Activated CD4-positive, alpha-beta T cell treated with anti-CD3 and anti-CD28 coated beads for 1 hour (primary cell): ENCODE measurements around the gene MAMDC4.

Experiments
- DNase-seq: peaks from one replicate; pipeline ENCODE4 v3.0.0-alpha.2; 2020

The MAMDC4 gene

DNA sequence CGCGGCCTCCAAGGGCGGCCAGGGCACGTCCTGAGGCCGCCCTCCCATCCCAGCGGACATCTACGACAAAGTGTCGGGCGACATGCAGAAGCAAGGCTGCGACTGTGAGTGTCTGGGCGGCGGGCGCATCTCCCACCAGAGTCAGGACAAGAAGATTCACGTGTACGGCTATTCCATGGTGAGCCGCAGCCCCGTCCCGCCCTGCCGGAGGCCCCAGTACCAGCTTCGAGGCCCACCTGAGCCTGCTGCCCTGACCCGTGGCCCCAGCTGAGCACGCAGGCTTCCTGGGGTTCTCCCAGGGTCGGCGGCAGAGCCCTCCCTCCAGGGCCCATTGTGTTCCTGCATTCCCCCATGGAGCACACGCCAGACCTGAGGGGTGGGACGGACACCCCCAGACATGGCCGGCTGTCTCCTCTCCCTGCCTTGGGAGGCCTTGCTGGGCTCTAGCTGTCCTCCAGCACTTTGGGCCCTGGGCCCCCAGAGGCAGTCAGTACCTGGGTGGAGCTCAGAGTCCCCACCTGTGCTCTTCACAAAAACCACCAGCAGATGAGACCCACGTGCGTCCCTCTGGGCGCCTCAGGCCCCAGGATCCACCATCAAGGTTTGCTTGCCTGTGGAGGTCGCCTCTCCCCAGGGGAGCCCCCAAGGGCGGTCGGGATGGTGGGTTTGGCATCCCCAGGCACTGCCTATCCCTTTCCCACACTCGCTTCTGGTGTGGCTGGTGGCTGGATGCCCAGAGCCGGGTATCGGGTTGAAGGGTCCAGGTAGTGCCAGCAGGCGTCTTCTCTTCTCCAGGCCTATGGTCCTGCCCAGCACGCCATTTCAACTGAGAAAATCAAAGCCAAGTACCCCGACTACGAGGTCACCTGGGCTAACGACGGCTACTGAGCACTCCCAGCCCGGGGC lies 1.9 kb upstream of the MAMDC4 start:
- DNase-seq: no peak

DNA sequence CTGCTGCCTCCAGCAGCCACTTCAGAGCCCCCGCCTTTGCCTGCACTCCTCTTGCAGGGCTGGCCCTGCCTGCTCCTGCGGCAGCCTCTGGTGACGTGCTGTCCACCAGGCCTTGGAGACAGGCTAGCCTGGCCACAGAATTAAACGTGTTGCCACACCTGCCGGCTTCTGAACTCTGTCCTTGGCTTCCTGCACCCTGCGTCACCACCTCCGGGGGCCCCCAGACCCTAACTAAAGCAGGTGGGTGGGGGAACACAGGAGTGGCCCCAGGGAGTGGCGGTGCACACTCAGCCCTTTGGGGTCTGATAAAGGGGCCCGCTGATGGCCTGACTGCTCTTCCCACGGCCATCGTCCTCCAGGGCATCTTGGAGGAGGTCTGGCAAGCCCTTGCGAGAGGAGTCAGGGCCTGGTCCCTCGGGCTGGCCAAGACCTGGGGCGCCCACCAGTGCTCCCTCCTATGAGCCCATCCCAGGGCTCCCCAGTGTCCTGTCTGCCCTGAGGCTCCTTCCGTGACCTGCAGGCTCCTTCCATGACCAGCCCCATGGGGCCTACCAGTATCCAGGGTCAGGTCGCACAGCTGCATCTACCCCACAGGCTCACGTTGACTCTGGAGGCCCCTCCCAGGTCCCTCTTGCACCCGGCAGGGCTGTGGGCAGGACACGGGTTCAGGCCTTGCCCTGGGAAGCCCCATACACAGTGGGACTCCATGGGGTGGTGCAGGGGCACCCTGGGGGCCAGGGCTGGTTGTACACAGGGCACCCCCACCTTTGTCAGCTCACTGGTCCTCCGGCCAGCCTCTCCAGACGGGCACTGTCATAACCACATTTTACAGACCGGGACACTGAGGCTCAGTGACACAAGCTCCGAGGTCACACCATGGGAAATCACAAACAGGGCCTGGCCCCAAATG lies 1.0 kb upstream of the MAMDC4 start:
- no peak for DNase-seq

DNA sequence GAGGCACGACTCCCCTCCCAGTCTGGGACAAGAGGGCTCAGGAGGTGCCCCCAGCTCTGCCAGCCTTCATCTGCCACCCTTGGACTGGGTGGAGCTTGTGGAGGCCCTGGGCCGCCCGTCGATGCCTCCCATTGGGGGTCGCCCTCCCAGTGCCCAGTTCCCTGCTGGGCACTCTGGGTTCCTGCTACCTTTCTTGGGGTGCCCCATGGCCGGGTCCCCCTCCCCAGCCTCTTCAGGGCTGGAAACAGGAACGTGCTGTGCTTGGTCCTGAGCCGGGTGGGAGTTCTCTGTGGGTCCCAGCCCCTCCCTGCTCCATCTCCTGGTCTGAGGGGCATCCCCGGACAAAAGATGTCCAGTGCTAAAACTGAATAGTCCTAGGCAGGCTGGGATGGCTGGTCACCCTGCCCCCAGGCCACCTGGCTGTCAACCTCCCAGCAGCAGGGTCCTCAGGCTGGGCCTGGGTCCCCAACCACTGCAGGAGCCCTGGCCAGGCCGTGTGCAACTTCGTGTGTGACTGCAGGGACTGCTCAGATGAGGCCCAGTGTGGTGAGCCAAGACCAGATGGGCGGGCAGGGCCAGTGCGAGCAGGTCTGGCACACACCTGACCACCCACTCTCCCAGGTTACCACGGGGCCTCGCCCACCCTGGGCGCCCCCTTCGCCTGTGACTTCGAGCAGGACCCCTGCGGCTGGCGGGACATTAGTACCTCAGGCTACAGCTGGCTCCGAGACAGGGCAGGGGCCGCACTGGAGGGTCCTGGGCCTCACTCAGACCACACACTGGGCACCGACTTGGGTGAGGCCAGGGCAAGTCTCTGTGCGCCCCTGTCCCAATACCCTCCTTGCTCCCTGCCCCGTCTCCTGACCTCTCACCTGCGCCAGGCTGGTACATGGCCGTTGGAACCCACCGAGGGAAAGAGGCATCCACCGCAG lies 784 bp downstream of the MAMDC4 start:
- no peak for DNase-seq

DNA sequence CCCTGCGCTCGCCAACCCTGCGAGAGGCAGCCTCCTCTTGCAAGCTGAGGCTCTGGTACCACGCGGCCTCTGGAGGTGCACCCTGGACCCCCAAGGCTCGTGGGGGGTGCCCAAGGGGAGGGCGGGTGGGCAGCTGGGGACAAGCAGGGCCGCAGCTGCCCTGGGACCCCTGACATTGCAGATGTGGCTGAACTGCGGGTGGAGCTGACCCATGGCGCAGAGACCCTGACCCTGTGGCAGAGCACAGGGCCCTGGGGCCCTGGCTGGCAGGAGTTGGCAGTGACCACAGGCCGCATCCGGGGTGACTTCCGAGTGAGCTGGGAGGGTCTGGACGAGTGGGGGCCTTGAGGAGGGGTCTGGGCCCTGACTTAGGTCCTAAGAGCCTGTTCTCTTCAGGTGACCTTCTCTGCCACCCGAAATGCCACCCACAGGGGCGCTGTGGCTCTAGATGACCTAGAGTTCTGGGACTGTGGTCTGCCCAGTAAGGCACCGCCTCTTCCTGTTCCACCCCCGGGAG lies 1.5 kb downstream of the MAMDC4 start:
- no peak for DNase-seq

DNA sequence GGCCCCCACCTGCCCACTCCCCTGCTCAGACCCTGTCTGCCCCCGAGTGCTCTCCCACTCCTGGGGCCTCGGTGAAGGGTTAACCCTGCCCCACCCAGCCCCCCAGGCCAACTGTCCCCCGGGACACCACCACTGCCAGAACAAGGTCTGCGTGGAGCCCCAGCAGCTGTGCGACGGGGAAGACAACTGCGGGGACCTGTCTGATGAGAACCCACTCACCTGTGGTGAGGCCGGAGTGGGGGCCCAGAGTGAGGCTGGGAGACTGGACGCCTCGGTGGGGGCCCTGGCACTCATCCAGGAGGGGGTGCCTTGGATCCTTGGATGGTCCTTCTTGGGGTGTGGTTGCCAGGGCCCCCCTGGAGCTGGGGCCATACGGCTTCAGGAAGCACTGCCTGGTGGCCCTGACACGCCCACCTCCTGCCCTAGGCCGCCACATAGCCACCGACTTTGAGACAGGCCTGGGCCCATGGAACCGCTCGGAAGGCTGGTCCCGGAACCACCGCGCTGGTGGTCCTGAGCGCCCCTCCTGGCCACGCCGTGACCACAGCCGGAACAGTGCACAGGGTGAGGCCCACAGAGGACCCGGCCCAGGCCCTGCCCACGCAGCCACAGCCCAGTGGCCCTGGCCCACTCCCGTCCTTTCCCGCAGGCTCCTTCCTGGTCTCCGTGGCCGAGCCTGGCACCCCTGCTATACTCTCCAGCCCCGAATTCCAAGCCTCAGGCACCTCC lies 2.1 kb downstream of the MAMDC4 start:
- DNase-seq: no peak

DNA sequence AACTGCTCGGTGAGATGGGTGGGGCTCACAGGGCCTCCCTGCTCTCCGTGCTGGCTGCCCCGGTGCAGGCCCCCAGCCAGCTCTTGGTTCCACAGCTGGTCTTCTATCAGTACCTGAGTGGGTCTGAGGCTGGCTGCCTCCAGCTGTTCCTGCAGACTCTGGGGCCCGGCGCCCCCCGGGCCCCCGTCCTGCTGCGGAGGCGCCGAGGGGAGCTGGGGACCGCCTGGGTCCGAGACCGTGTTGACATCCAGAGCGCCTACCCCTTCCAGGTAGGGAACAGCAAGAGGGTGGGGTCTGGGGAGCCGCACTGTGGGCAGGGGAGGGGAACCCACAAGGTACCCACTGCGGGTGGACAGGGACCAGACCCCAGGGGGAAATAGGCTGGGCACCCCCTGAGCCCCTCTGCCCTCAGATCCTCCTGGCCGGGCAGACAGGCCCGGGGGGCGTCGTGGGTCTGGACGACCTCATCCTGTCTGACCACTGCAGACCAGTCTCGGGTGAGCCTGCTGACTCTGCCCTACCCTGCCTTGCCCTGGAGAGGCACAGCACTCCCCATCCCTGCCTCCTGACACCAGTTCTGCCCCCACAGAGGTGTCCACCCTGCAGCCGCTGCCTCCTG lies 2.8 kb downstream of the MAMDC4 start:
- no peak for DNase-seq

DNA sequence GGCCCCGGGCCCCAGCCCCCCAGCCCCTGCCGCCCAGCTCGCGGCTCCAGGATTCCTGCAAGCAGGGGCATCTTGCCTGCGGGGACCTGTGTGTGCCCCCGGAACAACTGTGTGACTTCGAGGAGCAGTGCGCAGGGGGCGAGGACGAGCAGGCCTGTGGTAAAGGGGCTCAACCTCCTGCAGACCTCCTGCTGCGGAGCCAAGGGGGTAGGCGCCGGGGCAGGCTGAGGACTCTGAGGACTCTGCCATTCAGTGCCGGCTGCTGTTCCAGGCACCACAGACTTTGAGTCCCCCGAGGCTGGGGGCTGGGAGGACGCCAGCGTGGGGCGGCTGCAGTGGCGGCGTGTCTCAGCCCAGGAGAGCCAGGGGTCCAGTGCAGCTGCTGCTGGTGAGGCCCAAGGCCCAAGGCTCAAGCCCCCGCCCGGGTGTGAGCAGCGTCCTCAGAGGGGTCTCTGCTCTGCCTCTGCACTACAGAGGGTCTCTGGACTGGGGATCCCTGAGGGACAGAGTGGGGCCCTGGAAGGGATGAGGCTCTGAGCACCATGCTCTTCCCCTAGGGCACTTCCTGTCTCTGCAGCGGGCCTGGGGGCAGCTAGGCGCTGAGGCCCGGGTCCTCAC lies 3.4 kb downstream of the MAMDC4 start:
- DNase-seq: no peak

DNA sequence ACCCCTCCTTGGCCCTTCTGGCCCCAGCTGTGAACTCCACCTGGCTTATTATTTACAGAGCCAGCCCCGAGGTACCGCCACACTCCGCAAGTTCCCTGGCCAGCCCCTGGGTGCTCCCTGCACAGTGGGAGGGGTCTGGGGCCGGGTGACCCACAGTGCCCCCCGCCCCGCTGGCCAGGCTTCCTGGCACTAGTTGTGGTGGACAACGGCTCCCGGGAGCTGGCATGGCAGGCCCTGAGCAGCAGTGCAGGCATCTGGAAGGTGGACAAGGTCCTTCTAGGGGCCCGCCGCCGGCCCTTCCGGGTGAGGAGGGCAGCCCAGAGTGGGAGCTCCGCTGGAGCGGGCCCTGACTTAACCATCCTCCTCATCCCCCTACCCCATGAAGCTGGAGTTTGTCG lies 3.9 kb downstream of the MAMDC4 start:
- DNase-seq: no peak

DNA sequence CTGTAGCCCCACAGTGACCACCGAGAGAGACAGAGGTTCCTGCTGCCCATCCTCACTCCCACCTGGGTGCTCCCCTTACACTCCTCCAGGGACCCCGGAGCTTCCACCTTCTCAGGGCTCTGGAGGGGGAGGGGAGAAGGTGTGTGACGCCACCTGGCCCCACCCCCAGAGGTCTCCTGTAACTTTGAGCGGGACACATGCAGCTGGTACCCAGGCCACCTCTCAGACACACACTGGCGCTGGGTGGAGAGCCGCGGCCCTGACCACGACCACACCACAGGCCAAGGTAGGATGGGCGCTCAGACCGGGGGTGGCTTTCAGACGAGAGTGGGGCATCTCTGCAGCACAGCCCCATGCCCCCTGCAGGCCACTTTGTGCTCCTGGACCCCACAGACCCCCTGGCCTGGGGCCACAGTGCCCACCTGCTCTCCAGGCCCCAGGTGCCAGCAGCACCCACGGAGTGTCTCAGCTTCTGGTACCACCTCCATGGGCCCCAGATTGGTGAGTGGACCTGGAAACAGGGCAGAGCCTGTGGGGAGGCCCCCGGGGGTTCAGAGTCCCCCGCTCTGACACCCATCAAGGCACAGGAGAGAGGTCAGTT lies 4.5 kb downstream of the MAMDC4 start:
- DNase-seq: no peak

DNA sequence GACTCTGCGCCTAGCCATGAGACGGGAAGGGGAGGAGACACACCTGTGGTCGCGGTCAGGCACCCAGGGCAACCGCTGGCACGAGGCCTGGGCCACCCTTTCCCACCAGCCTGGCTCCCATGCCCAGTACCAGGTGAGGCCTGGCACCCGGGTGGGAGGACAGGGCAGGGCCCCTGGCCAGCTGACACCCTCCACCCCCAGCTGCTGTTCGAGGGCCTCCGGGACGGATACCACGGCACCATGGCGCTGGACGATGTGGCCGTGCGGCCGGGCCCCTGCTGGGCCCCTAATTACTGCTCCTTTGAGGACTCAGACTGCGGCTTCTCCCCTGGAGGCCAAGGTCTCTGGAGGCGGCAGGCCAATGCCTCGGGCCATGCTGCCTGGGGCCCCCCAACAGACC lies 5.0 kb downstream of the MAMDC4 start:
- no peak for DNase-seq

DNA sequence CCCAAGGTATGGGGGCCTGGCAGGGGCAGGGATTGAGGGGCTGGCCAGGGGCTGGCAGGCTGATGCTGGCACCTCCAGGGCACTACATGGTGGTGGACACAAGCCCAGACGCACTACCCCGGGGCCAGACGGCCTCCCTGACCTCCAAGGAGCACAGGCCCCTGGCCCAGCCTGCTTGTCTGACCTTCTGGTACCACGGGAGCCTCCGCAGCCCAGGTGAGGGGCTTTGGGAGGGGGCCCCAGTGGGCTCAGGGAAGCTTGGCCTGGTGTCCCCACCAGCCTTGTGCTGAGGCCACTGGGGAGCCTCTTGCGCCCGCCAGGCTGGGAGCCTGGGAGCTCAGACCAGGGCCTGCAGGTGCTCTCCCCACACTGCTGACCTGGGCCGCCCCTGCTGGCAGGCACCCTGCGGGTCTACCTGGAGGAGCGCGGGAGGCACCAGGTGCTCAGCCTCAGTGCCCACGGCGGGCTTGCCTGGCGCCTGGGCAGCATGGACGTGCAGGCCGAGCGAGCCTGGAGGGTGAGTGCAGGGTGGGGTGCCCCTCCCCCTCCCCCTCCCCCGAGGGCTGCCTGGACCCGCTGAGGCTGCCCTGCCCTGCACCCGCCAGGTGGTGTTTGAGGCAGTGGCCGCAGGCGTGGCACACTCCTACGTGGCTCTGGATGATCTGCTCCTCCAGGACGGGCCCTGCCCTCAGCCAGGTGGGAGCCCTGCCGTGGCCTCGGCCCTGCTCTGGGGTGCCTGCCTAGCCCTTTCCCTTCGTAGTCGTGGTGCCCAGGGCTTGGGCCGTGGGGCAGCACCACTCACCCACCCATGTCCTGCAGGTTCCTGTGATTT lies 5.7 kb downstream of the MAMDC4 start:
- DNase-seq: no peak

DNA sequence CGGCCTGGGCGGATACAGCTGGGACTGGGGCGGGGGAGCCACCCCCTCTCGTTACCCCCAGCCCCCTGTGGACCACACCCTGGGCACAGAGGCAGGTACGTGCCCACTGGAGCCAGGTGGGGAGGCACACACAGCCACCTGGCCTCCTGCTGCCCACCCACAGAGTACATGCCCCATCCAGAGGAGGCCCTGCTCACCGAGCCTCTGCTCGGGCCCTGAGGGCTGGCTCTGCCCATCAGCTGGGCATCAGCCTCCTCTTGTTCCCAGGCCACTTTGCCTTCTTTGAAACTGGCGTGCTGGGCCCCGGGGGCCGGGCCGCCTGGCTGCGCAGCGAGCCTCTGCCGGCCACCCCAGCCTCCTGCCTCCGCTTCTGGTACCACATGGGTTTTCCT lies 6.3 kb downstream of the MAMDC4 start:
- no peak for DNase-seq

DNA sequence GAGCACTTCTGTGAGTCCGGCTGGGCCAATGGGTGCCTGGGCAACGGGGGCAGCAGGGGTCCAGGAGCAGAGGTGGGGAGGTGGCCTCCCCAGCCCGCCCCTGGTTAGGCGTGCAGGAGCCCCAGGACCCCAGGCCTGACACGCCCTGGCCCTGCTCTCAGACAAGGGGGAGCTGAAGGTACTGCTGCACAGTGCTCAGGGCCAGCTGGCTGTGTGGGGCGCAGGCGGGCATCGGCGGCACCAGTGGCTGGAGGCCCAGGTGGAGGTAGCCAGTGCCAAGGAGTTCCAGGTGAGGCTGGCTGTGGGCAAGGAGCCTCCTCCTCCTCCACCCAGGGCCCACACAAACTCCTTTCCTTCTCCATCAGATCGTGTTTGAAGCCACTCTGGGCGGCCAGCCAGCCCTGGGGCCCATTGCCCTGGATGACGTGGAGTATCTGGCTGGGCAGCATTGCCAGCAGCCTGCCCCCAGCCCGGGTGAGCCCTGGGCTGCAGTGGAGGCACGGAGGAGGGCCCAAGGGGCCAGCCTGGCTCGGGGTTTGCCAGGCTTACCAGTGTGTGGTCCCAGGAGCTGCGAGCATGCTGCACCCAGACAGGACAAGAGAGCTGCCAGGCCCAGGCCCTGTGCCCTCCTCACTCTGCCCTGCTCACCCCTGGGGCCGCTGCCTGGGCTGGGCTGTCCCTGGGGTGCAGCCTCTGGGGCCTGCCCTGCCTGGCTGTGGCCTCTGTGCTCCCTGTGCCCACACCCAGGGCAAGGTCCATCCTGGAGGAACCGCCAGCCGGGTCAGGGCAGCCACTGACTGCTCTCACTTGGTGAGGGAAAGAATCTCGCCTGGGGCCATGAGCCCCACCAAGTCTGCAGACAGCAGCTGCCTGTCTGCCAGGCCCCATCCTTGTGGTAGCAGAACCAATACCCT lies 7.0 kb downstream of the MAMDC4 start:
- DNase-seq: no peak

DNA sequence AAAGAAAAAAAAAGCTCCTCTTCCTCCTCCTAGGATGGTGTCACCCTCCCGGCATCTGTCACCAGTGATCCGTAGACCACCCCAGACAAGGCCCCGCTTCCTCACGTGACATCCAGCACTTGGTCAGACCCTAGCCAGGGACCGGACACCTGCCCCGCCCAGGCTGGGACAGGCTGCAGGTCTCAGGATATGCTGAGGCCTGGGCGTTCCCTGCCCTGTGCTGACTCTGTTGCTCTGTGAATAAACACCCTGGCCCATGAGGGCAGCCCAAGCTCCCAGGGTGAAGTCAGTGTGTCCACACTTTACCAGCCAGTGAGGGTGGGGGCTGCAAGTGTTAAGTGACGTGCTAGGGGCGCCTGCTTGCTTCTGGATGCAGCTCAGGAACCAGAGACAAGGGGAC lies 8.4 kb downstream of the MAMDC4 start:
- DNase-seq: no peak

DNA sequence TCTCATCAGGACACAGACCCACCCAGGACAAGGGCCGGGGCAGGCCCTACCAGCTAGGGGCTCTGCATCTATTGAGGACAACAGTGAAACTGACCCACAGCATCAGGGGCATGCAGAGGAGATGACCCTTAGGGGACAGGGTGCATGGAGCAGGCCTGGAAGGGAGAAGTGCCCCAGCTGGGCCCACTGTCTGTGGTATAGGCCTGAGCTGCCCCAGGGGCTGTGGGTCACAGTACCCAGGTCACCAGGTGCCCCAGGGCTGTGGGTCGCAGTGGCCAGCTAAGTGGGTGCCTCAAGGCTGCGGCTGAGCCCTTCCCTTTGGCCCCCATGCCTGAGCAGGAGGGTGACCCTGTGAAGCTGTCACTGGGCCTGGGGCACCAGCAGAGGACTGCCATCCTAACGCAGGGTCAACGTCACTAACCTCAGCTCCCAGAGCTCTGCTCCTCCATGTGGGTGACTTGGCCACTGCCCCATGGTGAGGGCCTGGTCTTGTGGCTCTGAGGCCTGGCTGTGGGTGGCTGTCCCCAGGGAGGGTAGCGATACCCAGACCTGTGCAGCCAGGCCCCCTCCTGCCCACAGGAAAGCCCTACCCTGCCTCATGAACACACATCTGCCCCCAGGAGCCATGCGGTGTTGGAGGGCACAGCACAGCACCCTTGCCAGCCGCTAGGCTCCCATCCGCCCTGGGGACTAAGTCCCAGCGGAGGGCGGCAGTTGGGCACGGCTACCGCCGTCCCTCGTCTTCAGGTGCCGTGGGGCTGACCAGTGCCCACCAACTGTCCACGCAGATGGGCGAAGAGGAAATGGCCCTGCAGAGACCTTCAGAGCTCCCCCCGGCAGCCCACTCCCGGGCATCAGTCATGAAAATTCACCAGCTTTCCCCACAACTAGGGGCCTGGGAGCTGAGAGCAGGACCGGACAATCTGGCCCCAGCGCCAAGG lies 9.1 kb downstream of the MAMDC4 start:
- no peak for DNase-seq

DNA sequence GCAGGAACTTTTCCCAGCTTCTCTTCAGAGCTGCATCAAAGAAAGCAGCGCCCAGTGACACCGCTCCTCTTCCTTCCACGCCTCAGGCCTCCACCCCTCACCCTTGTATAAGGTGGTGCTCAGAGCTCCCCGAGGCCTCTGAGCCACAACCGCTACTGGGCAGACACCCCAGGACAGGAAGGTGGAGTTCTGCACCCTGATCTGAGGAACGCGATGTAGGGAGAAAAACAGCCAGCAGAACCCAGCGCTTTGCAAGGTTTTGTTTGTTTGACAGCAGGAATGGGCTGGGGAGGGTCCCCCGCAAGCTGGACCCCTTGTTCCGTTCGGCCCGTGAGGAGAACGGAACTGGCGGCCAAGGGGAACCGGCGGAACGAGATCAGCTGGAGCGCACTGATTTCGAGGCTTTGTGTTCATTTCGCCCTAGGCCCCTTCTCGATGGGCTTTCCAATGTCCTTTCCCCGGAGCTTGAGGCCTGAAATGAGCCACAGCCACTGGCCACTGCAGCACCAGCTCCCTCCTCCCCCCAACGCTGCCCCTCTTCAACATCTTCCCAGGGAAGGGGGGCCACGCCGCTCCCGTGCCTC lies 9.8 kb downstream of the MAMDC4 start:
- DNase-seq: no peak
